ENCODE measurements around the gene ATF4. TPM values are rescaled to one million over a fixed set of nuclear protein-coding genes. Genes with fewer than 3 reads are reported as not detected.
A peak's percentile ranks its signal among the peaks of the same experiment; 100 is the strongest.

The ATF4 gene
- 100 to 1,000 TPM; 454 to 688 (median 547) TPM for polyA plus RNA-seq

DNA sequence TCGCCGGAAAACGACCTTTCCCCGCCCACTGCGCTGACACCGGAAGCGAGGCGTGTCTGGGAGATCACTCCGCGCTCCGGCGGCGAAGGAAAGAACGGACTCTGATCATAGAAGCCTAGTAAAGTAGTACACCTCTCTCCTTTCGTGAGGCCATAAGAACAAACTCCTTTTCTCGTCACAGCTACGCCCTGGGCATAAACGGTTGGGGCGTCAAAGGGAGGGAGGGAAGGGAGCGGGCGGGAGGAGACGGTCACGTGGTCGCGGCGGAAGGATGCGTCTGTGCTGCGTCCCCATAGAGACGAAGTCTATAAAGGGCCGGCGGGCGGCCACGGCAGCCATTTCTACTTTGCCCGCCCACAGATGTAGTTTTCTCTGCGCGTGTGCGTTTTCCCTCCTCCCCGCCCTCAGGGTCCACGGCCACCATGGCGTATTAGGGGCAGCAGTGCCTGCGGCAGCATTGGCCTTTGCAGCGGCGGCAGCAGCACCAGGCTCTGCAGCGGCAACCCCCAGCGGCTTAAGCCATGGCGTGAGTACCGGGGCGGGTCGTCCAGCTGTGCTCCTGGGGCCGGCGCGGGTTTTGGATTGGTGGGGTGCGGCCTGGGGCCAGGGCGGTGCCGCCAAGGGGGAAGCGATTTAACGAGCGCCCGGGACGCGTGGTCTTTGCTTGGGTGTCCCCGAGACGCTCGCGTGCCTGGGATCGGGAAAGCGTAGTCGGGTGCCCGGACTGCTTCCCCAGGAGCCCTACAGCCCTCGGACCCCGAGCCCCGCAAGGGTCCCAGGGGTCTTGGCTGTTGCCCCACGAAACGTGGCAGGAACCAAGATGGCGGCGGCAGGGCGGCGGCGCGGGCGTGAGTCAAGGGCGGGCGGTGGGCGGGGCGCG lies at the start of gene ATF4:
TSS of gene ATF4 (plus strand) at position 337 of the 880 bp plus-strand sequence. CDS start 884 bp downstream, outside the sequence.
- WGBS, 3 donors, result 0% methylated on average over 76 to 86 of the region's 86 CpGs
- peak within 1 kb of the TSS; percentile 98 for H3K27ac ChIP-seq (ENCODE audit: low read depth, low read length)

GRCh38 chr22:39471381-39472141 lies 48.8 kb upstream of the ATF4 start:
- 20 to 50% (median 22%) methylated on average over 13 of the region's 13 CpGs for WGBS, 3 donors
- H3K27ac ChIP-seq (ENCODE audit: low read depth, low read length), result no peak overlapping the region

DNA sequence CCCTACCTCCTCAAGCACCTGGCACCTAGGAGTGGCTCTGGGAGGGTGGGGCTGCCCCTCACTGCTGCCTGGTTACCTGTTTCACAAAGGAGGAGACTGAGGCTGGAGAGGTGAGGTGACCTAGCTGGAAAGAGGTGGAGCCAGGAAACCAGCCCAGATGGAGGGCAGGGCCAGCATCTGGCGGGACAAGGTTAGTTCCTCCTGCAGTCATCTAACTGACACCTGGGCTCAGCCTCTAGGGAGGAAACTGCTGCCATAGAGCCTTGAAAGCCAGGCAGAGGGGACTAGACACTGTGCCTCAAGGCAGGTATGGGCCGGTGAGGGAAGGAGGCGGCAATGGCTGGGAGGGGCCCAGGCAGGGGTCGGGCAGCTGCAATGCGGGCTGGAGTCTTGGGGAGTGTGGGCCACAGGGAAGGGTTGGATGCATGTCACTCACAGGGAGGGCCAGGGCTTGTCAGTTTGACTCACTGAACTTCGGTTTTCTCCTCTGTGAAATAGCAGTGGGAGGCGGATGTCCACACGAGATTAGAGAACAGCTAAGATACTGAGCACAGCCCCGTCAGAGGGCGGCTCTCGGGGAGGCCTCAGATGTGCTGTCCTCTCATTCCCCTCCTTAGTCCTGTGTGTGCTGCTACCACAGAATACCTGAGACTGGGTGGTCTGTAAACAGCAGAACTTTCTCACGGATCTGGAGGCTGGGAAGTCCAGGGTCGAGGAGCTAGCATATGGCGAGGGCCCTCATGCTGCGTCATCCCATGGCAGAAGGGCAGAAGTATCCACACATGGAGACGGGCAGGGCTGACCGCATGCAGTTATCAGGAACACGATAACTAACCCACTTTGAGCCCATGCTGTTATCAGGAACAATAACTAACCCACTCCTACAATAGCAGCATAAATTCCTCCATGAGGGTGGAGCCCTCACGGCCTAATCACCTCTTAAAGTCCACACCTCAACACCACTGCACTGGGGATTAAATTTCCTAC lies 47.5 kb upstream of the ATF4 start:
- WGBS, 3 donors, result 69 to 71% (median 70%) methylated on average over 19 of the region's 19 CpGs
- H3K27ac ChIP-seq (ENCODE audit: low read depth, low read length), result no peak overlapping the region

DNA sequence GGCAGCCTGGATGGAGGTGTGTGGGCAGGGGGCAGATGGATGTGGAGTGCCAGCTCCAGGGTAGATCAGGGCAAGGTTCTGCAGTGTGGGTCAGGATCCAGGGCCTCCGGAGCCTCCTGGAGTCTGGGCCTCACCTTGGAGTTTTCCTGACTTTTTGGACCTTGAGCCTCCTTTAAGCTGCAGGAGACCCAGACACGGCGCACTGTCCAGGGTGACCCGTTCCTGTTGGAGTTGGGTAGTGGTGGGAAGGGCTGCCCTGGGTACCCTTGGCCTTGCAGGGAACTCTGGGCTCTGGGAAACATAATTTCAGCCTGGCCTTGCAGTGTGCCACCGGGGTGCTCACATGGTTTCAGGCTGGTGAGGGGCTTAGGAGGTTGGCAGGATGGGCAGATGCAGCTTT lies 46.5 kb upstream of the ATF4 start:
- H3K27ac ChIP-seq (ENCODE audit: low read depth, low read length), result no peak overlapping the region
- 70 to 96% (median 93%) methylated on average over 5 of the region's 5 CpGs for WGBS, 3 donors

DNA sequence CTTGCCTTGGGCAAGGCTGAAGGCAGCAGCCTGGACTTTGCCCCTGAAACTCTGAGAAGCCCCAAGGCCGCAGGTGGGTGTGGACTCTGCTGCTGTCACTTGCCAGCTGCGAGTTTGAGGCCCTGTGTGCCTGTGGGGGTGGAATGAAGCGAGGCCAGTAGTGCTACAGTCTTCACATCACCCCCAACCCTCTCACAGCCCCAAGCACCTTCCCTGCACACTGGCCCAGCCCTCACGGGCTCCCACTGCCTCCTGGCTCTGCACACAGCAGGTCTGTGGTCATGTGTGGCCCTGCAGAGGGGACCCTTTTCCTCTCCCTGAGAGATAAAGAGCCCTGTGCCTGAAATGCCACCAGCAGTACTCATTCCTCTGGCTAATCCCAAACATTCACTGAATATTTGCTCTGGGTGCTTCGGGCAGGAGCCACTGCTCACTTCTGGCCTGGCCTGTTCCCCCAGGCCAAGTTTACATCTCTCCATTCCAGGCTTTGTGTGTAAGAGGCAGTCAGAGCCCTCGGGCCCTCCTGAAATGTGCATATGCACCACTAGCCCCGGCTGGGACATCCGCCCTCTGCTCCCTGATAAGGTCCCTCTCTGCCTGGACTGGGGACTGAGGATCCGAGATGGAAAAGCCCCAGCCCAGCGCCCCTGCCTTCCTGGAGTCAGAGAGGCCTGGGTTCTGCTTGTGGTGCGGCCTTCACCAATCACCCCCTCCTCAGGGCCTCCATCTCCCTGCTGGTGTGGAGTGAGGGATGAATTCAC lies 45.8 kb upstream of the ATF4 start:
- H3K27ac ChIP-seq (ENCODE audit: low read depth, low read length), result no peak overlapping the region
- 42 to 79% (median 68%) methylated on average over 11 of the region's 11 CpGs for WGBS, 3 donors

GRCh38 chr22:39475337-39475736 lies 45.0 kb upstream of the ATF4 start:
- no peak overlapping the region for H3K27ac ChIP-seq (ENCODE audit: low read depth, low read length)
- 67 to 73% (median 69%) methylated on average over 9 of the region's 9 CpGs for WGBS, 3 donors

DNA sequence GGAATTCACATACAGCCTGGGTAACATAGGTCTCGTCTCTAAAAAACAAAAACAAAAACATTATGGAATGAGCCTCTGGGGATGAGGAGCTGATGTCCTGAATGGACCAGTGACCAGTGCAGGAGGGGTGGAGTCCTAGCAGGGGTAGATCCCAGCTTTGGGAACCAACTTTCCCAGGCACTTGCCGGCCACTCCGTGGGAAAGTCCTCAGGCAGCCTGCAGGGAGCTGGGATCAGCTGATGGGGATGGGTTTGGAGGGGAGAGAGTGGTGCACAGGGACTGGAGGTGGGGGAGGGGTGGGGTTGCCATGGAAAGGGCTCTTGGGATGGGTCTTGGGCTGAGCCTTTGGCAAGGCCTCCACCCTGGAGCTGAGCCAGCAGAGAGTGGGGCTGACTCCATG lies 44.5 kb upstream of the ATF4 start:
- H3K27ac ChIP-seq (ENCODE audit: low read depth, low read length), result no peak overlapping the region
- 60 to 71% (median 62%) methylated on average over 3 of the region's 3 CpGs for WGBS, 3 donors

DNA sequence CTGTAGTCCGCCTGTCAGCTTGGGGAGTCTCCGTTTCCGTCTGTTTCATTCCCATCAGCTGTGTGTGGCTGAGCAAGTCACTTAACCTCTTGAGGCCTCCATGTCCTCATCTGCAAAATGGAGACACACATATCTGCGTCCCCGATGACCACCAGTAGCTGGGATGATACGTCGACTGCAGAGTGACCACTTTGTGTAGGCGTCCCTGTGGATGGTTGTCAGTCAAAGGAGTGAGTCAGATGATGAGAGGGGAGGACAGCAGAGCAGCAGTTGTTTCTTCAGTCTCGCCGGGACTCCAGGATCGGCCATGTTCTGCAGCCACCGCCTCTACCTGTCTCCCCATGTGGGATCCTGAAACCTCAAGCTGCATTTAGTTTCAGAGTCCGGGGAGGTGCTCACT lies 43.7 kb upstream of the ATF4 start:
- no peak overlapping the region for H3K27ac ChIP-seq (ENCODE audit: low read depth, low read length)
- WGBS, 3 donors, result 81 to 84% (median 82%) methylated on average over 13 of the region's 13 CpGs

- no peak overlapping the region for H3K27ac ChIP-seq (ENCODE audit: low read depth, low read length)
- 89 to 94% (median 90%) methylated on average over 9 of the region's 9 CpGs for WGBS, 3 donors
Measured at GRCh38 chr22:39477542-39477941, 42.8 kb upstream of the ATF4 start.

GRCh38 chr22:39478441-39478850 lies 41.9 kb upstream of the ATF4 start:
- no peak overlapping the region for H3K27ac ChIP-seq (ENCODE audit: low read depth, low read length)
- 45 to 61% (median 60%) methylated on average over 9 of the region's 9 CpGs for WGBS, 3 donors

GRCh38 chr22:39479254-39479653 lies 41.1 kb upstream of the ATF4 start:
- 85 to 94% (median 93%) methylated on average over 3 of the region's 3 CpGs for WGBS, 3 donors
- no peak overlapping the region for H3K27ac ChIP-seq (ENCODE audit: low read depth, low read length)

GRCh38 chr22:39480557-39480956 lies 39.8 kb upstream of the ATF4 start:
- WGBS, 3 donors, result 57 to 81% (median 58%) methylated on average over 1 of the region's 1 CpG
- no peak overlapping the region for H3K27ac ChIP-seq (ENCODE audit: low read depth, low read length)

- no peak overlapping the region for H3K27ac ChIP-seq (ENCODE audit: low read depth, low read length)
- WGBS, 3 donors, result 93 to 96% (median 94%) methylated on average over 16 of the region's 16 CpGs
Measured at GRCh38 chr22:39481054-39481453, 39.3 kb upstream of the ATF4 start.

GRCh38 chr22:39481595-39481994 lies 38.8 kb upstream of the ATF4 start:
- H3K27ac ChIP-seq (ENCODE audit: low read depth, low read length), result no peak overlapping the region
- whole genome bisulfite sequencing, 3 donors, result 85 to 89% (median 89%) methylated on average over 5 of the region's 5 CpGs

DNA sequence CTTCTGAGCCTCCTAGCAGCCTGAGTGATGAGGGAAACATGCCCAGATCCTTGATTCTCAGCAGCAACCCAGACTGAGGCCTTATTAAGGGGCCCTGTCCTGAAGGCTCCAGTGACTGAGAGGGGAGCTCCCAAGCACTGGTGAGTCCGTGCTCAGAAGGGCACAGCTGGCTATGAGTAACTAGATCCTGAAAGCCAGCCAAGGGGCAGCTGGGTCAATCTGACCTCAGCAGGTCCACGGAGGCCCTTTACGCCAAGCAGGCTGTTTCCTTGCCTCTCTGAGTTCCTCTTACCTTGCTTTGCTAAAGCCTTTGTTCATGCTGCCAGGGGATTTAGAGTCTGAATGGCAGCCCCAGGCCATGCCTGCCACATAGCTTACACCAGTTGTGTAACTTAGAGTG lies 37.6 kb upstream of the ATF4 start:
- no peak overlapping the region for H3K27ac ChIP-seq (ENCODE audit: low read depth, low read length)
- WGBS, 3 donors, result 48 to 88% (median 75%) methylated on average over 3 of the region's 3 CpGs

DNA sequence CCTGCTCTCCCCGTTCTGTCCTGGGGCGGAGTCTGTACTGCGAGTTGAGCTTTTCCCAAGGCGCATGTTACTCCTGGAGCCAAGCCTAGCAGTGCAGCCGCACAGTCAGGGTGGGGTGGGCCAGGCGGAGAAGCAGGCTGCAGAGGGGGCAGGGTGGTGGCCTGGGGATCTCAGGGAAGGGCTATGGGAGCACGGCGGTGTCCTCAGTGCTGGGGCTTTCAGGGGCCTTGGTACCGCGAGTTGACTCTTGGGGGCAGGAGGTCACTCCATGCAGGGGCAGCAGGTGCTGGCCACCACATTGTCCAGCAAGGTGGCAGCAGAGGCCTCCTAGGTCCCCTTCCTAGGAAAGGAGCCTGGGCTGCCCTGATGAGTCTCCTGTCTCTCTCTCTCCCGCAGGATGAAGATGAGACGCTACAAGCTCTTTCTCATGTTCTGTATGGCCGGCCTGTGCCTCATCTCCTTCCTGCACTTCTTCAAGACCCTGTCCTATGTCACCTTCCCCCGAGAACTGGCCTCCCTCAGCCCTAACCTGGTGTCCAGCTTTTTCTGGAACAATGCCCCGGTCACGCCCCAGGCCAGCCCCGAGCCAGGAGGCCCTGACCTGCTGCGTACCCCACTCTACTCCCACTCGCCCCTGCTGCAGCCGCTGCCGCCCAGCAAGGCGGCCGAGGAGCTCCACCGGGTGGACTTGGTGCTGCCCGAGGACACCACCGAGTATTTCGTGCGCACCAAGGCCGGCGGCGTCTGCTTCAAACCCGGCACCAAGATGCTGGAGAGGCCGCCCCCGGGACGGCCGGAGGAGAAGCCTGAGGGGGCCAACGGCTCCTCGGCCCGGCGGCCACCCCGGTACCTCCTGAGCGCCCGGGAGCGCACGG lies 33.2 kb upstream of the ATF4 start:
- no peak overlapping the region for H3K27ac ChIP-seq (ENCODE audit: low read depth, low read length)
- WGBS, 3 donors, result 85 to 89% (median 86%) methylated on average over 44 to 45 of the region's 45 CpGs
